ENCODE data around the gene CHERP.

The CHERP gene

GRCh38 chr19:16542045-16542909, at the start of gene CHERP:
Gene CHERP, minus strand, starts transcription at chr19:16542437. Its CDS starts 59 bp downstream, at chr19:16542378.
- DNase-seq = peak; percentile 95

GRCh38 chr19:16590876-16591802, 48.9 kb upstream of the CHERP start:
- no peak for DNase-seq

- DNase-seq = no peak
Observed at GRCh38 chr19:16589917-16590316, 47.7 kb upstream of the CHERP start.

- no peak for DNase-seq
Observed at GRCh38 chr19:16588824-16589577, 46.8 kb upstream of the CHERP start.

- DNase-seq = peak; percentile 60
Observed at GRCh38 chr19:16587833-16588823, 45.9 kb upstream of the CHERP start.

GRCh38 chr19:16586991-16587832, 45.0 kb upstream of the CHERP start:
- peak; percentile 47 for DNase-seq

GRCh38 chr19:16586477-16586871, 44.2 kb upstream of the CHERP start:
- no peak for DNase-seq

GRCh38 chr19:16585808-16586476, 43.7 kb upstream of the CHERP start:
- DNase-seq = peak; percentile 43

GRCh38 chr19:16585094-16585801, 43.0 kb upstream of the CHERP start:
- no peak for DNase-seq

- DNase-seq = peak; percentile 79
Observed at GRCh38 chr19:16584248-16585093, 42.2 kb upstream of the CHERP start.

- DNase-seq = no peak
Observed at GRCh38 chr19:16582486-16583261, 40.4 kb upstream of the CHERP start.

GRCh38 chr19:16581971-16582343, 39.7 kb upstream of the CHERP start:
- DNase-seq = no peak

- DNase-seq = no peak
Observed at GRCh38 chr19:16581145-16581970, 39.1 kb upstream of the CHERP start.

GRCh38 chr19:16579381-16579780, 37.1 kb upstream of the CHERP start:
- DNase-seq = no peak

- no peak for DNase-seq
Observed at GRCh38 chr19:16577531-16577985, 35.3 kb upstream of the CHERP start.

GRCh38 chr19:16576690-16577530, 34.7 kb upstream of the CHERP start:
- no peak for DNase-seq

All from activated CD4-positive, CD25-positive, alpha-beta regulatory T cell treated with anti-CD3 and anti-CD28 coated beads, Interleukin-2, amount 50 U/mL, for 72 hours (primary cell).